LoVo (cell line): ENCODE data around the gene ECHDC3.
"Not testable (repeated sequence)": the region's sequence is repeated elsewhere in the genome, so short reads cannot be mapped to it uniquely, and the experiment has no call there.

ENCODE experiments used
- DNase-seq: peaks from one replicate; pipeline ENCODE4 v3.0.0-alpha.2; 2016; ENCODE audit warnings: low spot score

Gene ECHDC3, protein sequence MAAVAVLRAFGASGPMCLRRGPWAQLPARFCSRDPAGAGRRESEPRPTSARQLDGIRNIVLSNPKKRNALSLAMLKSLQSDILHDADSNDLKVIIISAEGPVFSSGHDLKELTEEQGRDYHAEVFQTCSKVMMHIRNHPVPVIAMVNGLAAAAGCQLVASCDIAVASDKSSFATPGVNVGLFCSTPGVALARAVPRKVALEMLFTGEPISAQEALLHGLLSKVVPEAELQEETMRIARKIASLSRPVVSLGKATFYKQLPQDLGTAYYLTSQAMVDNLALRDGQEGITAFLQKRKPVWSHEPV

DNA sequence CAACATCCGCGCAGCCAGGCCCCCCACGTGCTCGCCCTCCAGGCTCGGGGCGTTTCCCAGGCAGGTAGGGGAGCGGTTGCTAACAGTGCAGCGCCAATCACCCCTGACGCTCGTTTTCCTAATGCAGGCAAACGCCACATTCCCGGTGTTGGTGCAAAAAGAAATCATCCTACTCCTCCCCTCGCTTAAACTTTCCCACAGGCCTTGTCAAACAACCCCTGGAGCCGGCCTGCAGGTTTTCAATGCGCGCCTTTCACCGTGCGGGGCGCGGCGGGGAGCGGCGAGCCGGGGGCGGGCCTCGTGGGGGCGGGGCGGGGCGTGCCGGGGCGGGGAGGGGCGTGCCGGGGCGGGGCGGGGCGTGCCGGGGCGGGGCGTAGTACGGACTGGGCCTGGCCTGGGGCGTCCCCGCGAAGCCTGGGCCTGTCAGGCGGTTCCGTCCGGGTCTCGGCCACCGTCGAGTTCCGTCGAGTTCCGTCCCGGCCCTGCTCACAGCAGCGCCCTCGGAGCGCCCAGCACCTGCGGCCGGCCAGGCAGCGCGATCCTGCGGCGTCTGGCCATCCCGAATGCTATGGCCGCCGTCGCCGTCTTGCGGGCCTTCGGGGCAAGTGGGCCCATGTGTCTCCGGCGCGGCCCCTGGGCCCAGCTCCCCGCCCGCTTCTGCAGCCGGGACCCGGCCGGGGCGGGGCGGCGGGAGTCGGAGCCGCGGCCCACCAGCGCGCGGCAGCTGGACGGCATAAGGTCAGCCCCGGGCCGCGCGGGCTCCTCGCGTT, at the start of gene ECHDC3:
ECHDC3 (plus strand) TSS at position 374 of the 770 bp plus-strand sequence; CDS start at position 569, 195 bp downstream.
- no peak for DNase-seq

DNA sequence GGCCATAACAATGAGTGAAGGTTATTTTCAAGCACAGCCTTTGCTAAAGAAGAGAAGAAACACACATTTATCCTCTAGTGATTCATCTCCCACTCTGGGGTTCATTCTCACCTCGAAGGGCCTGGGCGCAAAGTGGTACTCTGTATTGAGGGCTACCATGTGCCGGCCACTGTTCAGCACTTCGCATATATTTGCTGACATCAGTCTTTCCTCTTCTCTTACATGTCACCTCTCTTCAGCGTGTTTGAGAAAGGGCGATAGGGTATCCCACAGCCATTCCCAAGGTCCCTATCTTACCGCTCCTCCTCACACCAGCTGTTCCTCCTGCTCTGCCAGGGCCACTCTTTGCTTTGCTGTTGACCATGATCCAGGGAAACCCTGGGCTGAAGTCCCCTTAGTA, 48.8 kb upstream of the ECHDC3 start:
- no peak for DNase-seq

DNA sequence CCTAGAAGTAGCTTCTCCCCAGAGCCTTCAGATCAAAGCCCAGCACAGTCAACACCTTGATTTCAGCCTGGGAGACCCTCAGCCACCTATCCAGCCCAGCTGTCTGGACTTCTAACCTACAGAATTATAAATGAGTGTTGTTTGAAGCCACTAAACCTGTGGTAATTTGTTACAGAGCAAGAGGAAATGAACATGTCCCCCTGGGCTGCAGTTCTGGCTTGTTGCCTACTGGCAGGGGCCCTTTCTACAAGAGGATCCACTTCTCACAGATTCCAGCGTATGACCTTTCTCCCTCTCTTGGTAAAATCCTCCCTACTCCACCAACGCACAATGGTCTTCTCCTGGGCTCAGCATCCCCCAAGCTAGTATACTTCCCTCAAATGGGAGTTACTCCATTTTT, 46.4 kb upstream of the ECHDC3 start:
- no peak for DNase-seq

DNA sequence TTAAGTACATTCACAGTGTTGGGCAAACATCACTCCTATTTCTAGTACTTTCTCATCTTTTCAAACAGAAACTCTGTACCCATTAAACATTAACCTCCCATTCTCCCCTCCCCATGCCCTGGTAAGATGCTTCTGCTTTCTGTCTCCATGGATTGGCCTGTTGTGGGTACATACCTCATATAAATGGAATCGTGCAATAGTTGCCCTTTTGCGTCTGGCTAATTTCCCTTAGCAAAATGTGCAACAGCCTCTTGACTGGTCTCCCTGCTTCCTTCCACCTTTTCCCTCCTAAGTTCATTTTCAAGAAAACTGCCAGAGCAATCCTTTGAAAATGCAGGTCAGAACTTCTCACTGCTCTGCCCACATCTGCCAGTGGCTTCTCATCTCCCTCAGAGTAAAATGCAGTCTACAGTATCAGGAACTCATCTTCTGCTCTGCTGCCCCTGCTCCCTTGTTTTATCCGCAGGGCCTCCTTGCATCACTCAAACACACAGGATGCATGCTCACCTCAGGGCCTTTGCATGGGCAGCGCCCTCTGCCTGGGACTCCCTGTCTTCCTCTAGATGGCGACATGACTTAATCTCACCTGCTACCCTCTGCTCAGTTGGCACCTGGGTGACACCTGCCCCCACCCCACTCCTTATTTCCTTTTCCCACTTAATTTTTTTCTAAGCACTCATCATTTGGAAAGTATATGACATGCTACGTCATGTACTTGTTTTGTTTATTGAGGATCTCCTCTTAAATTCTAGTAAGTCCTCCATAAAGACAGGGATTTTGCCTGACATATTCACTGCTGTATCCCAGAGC, 44.3 kb upstream of the ECHDC3 start:
- DNase-seq = no peak

DNA sequence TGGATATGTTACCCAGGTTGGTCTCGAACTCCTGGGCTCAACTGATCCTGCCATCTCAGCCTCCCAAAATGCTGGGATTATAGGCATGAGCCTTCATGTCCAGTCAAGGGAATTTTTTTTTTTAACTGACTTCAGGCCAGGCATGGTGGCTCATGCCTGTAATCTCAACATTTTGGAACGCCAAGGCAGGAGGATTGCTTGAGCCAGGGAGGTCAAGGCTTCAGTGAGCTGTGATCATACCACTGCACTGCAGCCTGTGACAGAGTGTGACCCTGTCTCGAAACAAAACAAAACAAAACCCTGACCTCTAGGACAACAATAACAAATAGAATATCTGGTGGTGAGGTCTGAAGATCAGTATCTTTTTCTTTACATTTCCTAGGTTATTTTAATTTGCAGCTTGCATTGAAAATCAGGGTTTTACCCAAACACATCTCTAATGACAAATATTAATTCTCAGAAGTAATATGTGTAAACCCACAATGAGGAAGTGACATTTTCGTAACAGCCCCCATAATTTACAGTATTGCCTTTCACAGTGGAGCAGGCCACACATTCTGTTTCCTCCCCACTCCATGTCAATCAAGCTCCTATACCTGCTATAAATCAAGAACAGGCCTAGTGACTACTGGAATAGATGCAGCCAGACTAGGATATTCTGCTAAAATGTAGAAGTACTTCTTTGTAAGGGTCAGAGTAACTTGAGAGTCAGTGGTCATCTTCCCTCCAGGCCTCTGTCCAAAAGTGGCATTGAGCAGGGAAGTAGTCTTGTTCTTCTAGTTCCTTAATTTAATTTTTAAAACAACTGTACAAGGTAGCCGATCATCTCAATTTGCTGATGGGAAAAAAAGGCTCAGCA, 43.3 kb upstream of the ECHDC3 start:
- no peak for DNase-seq

DNA sequence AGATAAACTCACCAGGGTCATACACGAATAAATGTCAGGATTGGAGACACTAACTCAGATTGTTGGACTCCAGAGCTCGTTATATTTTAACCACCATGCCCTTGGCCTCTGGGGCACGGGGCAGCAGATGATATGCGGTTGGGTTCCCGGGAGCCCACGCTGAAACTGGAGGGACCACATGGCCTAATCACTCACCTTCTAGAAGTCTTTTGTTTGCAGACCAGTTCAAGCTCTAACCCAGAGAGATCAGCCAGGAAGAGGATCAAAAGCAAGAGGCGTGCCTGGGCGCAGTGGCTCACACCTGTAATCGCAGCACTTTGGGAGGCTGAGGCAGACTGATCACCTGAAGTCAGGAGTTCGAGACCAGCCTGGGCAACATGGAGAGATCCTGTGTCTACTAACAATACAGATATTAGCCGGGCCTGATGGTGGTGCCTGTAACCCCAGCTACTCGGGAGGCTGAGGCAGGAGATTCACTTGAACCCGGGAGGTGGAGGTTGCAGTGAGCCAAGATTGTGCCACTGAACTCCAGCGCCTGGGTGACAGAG, 42.6 kb upstream of the ECHDC3 start:
- no peak for DNase-seq

DNA sequence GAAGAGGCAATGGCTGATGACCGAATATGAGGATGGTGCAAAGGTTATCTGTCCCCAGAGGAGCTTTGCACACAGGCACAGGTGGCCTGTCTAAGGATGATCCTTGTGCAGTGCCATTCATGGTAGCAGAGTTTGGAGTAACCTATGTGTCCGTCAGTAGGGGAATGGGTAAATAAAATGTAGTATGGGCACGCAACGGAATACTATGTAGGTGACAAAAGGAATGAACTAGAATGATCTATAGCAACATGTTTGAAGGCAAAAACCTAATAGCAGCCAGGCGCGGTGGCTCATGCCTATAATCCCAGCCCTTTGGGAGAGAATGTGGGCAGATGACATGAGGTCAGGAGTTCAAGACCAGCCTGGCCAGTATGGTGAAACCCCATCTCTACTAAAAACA, 41.6 kb upstream of the ECHDC3 start:
- no peak for DNase-seq

DNA sequence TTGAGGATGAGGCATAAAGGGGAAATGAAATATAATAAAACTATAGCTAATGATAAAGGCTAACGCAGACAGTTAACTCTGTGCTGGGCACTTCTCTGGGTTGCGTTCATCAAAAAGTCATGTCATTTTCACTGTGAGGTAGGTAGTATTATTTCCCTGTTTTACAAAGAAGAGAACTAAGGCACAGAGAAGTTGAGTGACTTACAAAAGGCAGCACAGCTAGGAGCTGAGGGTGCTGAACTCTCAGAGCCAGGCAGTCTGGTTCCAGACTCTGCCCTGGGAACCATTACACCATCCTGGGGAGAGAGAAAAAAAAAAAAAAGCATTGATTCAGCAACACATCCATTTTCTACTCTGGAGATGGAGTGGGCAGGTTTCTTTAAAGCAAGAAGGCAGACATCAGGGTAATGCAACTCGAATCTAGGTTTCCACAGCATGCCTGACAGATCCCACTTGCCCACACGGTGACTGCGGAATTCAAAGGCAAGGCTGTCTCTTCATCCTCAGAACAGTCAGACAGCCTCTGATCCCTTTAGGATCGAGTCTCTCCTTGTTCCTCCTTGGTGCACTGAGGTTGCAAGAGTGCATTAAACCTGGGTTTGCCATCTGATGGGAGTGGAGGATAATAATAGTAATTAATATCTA, 40.6 kb upstream of the ECHDC3 start:
- DNase-seq = no peak

DNA sequence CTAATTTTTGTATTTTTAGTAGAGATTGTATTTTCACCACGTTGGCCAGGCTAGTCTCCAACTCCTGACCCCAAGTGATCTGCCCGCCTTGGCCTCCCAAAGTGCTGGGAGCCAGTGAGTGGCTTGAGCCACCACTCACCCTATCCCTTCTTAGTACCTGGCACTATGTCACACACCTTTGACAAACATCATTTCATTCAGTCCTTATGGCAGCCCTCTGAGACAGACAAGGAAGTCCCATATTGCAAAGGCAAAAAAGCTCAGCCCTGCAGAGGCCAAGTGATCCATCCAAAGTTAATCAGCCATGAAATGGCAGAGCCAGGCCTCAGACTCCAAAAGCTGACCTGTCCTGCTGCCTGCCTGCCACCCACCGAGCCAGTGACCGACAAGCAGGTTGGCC, 39.9 kb upstream of the ECHDC3 start:
- DNase-seq = no peak

DNA sequence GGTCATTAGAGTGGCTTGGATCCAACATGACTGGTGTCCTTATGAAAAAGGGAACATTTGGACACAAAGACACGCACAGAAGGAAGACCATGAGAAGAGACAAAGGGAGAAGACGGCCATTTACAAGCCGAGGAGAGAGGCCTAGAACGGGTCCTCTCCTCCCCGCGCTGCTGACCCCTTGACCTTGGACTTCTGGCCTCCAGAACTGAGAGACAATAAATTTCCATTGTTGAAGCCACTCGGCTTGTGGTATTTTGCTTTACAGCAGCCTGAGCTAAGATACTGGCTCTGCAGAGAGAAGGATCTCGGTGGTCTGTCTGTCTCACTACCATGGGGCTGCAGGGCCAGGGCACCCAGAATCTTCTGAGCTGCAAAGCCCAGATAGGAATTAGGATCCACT, 38.1 kb upstream of the ECHDC3 start:
- DNase-seq = no peak

DNA sequence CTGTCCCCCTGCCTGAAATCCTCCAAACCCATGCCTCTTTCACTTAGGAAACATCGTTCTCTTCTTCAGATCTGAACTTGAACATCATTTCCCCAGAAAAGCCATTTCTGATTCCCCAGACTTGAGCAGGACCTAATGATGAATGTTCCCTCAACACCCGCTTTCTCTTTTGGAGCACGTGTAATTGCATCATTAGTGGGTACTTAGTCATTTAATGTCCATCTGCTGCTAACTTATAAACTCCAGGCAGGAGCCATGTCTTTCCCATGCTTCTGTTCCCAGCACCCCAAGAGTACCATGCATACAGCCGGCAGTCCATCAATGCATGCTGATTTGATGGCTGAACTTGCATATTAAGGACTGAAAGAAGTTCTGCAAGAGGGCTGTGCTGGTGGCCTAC, 36.5 kb upstream of the ECHDC3 start:
- no peak for DNase-seq

DNA sequence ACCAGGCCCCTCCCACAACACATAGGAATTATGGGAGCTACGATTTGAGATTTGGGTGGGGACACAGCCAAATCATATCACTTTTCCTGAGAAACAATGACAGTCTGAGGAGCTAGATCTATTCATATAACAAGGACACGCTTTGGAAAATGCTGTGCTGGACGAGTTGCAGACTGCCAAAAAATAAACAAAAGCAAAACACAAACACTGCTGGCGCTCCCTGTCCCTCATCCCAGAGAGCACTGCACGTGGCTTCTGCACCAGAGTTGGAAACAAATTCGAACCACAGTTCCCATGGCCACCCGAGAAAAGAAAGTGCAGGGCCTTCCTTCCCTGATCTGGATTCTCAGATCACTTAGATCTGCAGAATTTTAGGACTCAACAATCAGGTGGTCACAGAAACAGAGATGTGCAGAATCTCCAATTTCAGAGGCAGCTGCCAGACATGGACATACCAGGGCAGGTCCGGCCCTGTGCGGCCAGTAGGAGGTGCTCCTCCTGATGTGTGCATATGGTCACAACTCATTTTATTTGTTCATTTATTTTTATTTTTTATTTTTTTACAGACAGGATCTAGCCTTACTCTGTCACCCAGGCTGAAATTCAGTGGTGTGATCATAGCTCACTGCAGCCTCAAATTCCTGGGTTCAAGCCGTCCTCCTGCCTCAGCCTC, 35.2 kb upstream of the ECHDC3 start:
- no peak for DNase-seq

DNA sequence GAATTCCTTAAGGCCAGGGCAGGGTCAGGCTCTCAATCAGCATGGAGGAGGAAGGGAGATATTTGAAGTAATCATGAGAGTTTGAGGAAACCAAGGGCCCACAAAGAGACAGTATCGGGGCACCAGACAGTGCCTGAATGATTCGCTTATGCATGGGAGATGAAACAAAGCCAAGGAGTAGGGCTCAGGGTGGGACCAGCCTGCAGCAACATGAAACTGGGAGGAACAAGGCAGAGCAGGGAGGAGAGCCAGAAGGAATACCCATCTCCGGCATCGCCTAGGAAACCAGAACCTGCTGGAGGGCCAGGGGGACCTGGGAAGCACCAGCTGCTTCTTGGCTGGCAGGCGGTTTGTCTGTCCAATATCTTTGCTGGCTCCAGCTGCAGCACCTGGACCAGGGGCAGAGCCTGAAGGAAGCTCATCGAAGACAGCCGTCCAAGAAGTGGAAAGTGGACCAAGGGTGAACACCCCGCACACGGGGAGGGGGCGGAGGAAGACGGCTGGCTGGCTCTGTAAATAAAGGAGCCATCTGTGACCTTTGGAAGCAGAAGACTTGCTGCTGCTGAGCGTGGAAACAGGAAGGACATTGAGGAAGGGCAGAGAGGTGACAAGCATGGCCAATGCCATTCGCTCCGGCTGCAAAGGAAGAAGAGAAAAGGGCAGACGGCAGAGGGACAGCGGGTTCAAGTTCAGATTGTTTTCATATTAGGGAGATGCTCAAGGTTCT, 34.4 kb upstream of the ECHDC3 start:
- no peak for DNase-seq

DNA sequence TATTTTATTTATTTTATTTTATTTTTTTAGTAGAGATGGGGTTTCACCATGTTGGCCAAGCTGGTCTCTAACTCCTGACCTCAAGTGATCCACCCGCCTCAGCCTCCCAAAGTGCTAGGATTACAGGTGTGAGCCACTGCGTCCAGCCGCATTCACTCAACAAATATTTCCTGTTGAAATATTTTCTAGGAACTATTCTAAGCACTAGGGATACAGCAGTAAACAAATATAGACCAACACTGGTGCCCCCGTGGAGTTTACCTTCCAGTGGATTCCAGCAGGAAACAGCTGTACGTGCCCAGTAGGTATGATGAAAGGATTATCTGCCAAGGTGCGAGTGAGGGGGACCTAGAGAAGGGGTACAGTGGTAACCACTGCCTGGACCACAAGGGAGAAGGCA, 33.4 kb upstream of the ECHDC3 start:
- DNase-seq = not testable (repeated sequence)

DNA sequence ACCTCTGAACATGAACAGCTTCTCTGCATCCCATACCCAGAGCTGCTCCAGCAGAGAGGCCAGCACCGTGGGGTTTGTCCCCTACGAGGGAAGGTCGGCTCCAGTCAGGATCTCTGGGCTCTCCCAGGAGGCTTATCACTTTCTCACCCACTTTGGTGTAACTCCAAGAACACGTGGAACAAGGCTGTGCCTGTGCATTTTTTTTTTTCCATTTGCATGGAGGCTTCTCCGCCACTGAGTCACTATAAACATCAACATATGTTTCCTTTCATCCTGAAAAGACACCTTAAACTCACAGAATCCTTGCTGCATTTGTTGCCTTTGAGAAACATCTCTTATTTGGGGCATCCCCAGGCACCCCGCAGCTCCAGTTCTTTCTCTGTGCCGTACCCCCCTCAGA, 29.4 kb upstream of the ECHDC3 start:
- no peak for DNase-seq

DNA sequence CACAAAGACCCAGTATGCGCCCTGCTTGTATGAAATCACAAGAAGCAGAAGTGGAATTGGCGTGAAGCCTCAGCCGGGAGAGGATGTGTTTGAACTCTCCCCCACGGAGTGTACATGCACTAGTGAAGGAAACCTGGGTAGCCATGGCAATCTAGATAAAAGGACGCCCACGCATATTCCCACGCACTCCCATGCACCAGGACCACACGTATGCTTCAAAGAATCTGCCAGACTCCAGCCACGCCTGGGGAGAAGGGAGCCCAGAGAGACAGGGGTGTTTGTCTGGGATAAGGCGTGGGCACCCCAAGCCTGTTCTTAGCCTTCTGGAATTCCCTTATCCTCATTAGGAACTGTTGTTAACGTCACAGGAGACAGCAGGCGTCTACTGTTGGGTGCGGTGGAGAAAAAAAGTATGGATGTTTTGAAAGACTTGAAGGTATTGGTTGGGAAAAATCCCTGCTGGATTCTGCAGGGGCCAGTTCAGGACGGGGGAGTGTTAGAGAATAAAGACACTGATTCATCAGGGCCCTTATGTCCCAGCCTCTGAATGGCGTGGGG, 28.9 kb upstream of the ECHDC3 start:
- DNase-seq = no peak

DNA sequence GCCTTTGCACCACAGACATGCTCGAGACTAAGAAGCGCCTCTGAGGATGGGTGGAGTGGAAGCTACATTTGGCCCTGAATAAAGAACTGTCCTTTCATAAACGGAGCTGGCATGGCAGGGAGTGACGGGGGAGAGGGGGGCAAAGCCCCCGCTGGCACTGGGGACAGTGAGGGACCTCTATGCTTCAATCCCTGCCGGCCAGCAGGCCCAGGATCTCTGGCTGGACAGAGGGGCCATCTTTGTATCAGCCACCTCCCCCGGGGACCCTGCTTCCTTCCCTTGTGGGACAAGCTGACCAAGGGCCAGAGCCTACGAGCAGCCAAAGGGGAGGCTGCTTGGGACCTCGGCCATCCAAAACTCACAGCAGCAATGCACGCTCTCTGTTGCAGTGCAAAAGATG, 28.2 kb upstream of the ECHDC3 start:
- no peak for DNase-seq

DNA sequence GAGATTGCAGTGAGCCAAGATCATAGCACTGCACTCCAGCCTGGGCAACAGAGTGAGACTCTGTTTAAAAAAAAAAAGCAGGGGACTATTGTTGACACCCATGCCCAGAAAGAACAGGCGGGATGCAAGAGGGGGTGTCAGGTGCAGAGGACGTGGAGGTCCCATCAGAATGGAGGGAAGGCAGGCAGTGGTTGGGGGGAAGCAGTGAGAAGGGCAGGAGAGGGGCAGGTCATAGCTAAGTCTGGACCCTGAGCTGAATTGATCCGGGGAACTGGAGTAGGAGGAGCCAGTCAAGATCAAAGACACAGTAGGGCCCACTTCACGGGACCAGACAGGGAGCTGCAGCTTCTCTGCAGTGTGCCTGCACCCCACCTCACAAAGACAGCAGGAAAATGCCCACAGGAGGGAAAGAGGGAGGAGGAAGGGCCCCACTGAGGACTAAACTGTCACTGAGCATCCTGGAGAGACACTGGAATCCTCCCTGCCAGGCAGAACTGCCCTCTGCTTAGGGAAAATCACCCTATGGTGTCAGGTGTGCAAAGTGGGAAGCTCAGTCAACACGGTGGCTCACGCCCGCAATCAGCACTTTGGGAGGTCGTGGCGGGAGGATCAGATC, 27.3 kb upstream of the ECHDC3 start:
- no peak for DNase-seq
